HCT116 (cell line): Measurements from ENCODE around the gene MCFD2.

ENCODE experiments used
- CTCF ChIP-seq, 3 experiments: fragments of 200-600 bp in 1 of 3; sonication (generic) in 1 of 3; IDR thresholded peaks in 2 of 3; conservative IDR thresholded peaks in 1 of 3; 2 replicates each; pipeline ENCODE4 v1.5.1; 2012 to 2017; ENCODE audit warnings: low read depth in 2 of 3, low read length in 2 of 3, antibody characterized with exemption in 1 of 3, borderline replicate concordance in 1 of 3, control low read depth in 1 of 3, mild to moderate bottlenecking in 1 of 3, mixed read lengths in 1 of 3, mixed run types in 1 of 3, moderate library complexity in 1 of 3; ENCODE audit not compliant: insufficient read depth in 1 of 3
- FOSL1 ChIP-seq: IDR thresholded peaks from 2 replicates; pipeline ENCODE4 v1.6.1; 2012; ENCODE audit warnings: low read depth
- MAX ChIP-seq: IDR thresholded peaks from 2 replicates; pipeline ENCODE4 v1.6.1; 2012
- POLR2A ChIP-seq: IDR thresholded peaks from 2 replicates; pipeline ENCODE4 v1.7.0; 2011; ENCODE audit warnings: borderline replicate concordance; ENCODE audit not compliant: insufficient read depth, insufficient read length; ENCODE audit errors: extremely low read depth
- POLR2AphosphoS5 ChIP-seq: IDR thresholded peaks from 2 replicates; pipeline ENCODE4 v1.6.1; 2011; ENCODE audit warnings: mild to moderate bottlenecking, low read depth, low read length, moderate library complexity
- SIN3A ChIP-seq: IDR thresholded peaks from 2 replicates; pipeline ENCODE4 v1.6.1; 2012; ENCODE audit warnings: low read depth
- SRF ChIP-seq: IDR thresholded peaks from 2 replicates; pipeline ENCODE4 v1.6.1; 2012; ENCODE audit warnings: low read depth

- TF ChIP-seq CTCF (IDR thresholded peaks at IDR 0.05 in 2 of 3, conservative IDR thresholded peaks at IDR 0.05 in 1 of 3; ENCODE audit: borderline replicate concordance in 1 of 3, insufficient read depth in 1 of 3, low read depth in 2 of 3, low read length in 2 of 3) (no peak), SRF (no peak), POLR2A (no peak), POLR2AphosphoS5 (no peak), FOSL1 (no peak), MAX (no peak), SIN3A (no peak)
Observed at GRCh38 chr2:46950314-46950713, 34.7 kb upstream of the MCFD2 start.
